Loucy (cell line): Measurements from ENCODE around the gene TSFM.

Source experiments
- H2AFZ ChIP-seq: fragments of 200-600 bp; sonication (generic); 2 replicates; pipeline ENCODE4 v1.6.0; 2016; ENCODE audit warnings: antibody characterized with exemption, mild to moderate bottlenecking, low read length, moderate library complexity
- H3F3A ChIP-seq: fragments of 200-600 bp; 2 replicates; pipeline ENCODE4 v1.6.0; 2016; ENCODE audit warnings: antibody characterized with exemption, low read depth, mild to moderate bottlenecking
- H3K27me3 ChIP-seq: fragments of 200-600 bp; sonication (generic); 2 replicates; pipeline ENCODE4 v1.6.1; 2014; ENCODE audit warnings: low read length, mild to moderate bottlenecking; ENCODE audit not compliant: insufficient read depth, poor library complexity, severe bottlenecking
- H3K36me3 ChIP-seq: fragments of 200-600 bp; sonication (generic); 2 replicates; pipeline ENCODE4 v1.6.1; 2016; ENCODE audit warnings: low read length; ENCODE audit not compliant: insufficient read depth
- H3K4me1 ChIP-seq: fragments of 200-600 bp; sonication (generic); 2 replicates; pipeline ENCODE4 v1.5.1; 2014; ENCODE audit warnings: low read length, mild to moderate bottlenecking; ENCODE audit not compliant: insufficient read depth, poor library complexity, severe bottlenecking
- H3K4me2 ChIP-seq: fragments of 200-600 bp; sonication (generic); 2 replicates; pipeline ENCODE4 v1.6.0; 2014; ENCODE audit warnings: antibody characterized with exemption, low read length, low read depth, mild to moderate bottlenecking; ENCODE audit not compliant: poor library complexity, severe bottlenecking
- H3K4me3 ChIP-seq: fragments of 200-600 bp; sonication (generic); 2 replicates; pipeline ENCODE4 v1.5.1; 2014; ENCODE audit warnings: low read length, mild to moderate bottlenecking, mixed read lengths; ENCODE audit not compliant: poor library complexity, severe bottlenecking
- H3K79me2 ChIP-seq: fragments of 200-600 bp; sonication (generic); 2 replicates; pipeline ENCODE4 v1.6.1; 2014; ENCODE audit warnings: low read length; ENCODE audit not compliant: insufficient read depth
- H3K9ac ChIP-seq: fragments of 200-600 bp; sonication (generic); 2 replicates; pipeline ENCODE4 v1.6.0; 2014; ENCODE audit warnings: mild to moderate bottlenecking, low read depth, low read length, moderate library complexity; ENCODE audit not compliant: poor library complexity, severe bottlenecking
- H3K9me2 ChIP-seq: fragments of 200-600 bp; sonication (generic); replicated peaks from 2 replicates; pipeline ENCODE4 v1.6.1; 2016; ENCODE audit warnings: low read depth, low read length, mixed read lengths
- H3K9me3 ChIP-seq: fragments of 200-600 bp; sonication (generic); 2 replicates; pipeline ENCODE4 v1.6.1; 2014; ENCODE audit warnings: mild to moderate bottlenecking, antibody characterized with exemption, low read length, low read depth; ENCODE audit not compliant: insufficient read depth
- H4K20me1 ChIP-seq: fragments of 200-600 bp; sonication (generic); 2 replicates; pipeline ENCODE4 v1.6.0; 2014; ENCODE audit warnings: antibody characterized with exemption, low read length, mild to moderate bottlenecking; ENCODE audit not compliant: insufficient read depth, poor library complexity, severe bottlenecking
- EZH2phosphoT487 ChIP-seq: fragments of 200-600 bp; IDR thresholded peaks from 2 replicates; pipeline ENCODE4 v1.6.1; 2018; ENCODE audit warnings: antibody characterized with exemption, mild to moderate bottlenecking, moderate library complexity, borderline replicate concordance
- TF ChIP-seq, protein P1 (sequence below): fragments of 200-600 bp; sonication (generic); conservative IDR thresholded peaks from 2 replicates; pipeline ENCODE4 v1.5.1; 2014; ENCODE audit warnings: mild to moderate bottlenecking, antibody characterized with exemption, low read length

Gene TSFM

DNA sequence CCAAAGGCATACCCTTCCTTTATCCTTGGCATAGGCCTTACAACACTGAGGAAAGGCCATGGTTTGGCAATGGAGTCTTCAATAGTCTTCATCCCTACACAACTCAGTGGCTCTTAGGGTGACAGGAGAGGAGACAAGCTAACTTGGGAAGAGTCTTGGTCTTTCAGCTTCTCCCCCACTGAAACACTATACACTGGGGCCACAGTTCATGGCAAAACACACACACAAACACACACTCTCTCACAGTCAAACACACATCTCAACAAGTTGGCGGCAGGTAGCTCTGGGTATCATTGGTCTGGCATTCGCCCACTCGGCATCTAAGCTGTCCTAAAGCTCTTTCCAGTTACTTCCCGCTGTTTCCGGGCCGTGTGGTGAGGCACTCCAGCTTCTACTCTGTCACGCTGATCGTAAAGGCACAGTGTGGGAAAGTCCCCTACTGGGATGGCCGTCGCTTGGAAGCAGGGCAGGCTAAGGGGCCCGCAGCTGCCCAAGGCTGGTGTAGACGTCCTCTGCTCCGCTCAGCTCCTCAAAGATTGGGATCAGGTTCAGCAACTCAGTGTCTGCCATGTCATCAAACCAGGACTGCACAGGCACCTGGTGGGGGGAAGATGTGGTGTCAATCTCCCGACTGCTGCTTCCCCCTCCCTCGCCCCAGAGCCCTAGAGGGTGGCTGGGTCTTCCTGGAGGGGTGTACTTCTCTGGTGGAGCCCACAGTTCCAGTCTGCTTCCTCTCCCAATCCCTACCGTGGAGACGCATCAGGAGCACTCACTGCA, 40.7 kb downstream of the TSFM start:
- TF ChIP-seq EZH2phosphoT487 = no peak
- TF ChIP-seq, protein P1, sequence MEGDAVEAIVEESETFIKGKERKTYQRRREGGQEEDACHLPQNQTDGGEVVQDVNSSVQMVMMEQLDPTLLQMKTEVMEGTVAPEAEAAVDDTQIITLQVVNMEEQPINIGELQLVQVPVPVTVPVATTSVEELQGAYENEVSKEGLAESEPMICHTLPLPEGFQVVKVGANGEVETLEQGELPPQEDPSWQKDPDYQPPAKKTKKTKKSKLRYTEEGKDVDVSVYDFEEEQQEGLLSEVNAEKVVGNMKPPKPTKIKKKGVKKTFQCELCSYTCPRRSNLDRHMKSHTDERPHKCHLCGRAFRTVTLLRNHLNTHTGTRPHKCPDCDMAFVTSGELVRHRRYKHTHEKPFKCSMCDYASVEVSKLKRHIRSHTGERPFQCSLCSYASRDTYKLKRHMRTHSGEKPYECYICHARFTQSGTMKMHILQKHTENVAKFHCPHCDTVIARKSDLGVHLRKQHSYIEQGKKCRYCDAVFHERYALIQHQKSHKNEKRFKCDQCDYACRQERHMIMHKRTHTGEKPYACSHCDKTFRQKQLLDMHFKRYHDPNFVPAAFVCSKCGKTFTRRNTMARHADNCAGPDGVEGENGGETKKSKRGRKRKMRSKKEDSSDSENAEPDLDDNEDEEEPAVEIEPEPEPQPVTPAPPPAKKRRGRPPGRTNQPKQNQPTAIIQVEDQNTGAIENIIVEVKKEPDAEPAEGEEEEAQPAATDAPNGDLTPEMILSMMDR = no peak
- Histone ChIP-seq H3K9me2 (no peaks in the 10 kb centered on the region), H3K4me2 (no peak overlapping the region), H3K9me3 (no peaks in the 10 kb centered on the region), H3K9ac (no peak overlapping the region), H4K20me1 (no peaks in the 10 kb centered on the region), H3K4me1 (no peaks in the 10 kb centered on the region), H3K79me2 (no peaks in the 10 kb centered on the region), H3K27me3 (no peaks in the 10 kb centered on the region), H3F3A (no peaks in the 10 kb centered on the region), H3K4me3 (no peak overlapping the region), H3K36me3 (peaks cover 80% of the 10 kb centered on the region), H2AFZ (no peak overlapping the region)

- no peaks in the 10 kb centered on the region for H3F3A ChIP-seq
- no peaks in the 10 kb centered on the region for H3K9me3 ChIP-seq
- no peak overlapping the region for H3K9ac ChIP-seq
- TF ChIP-seq, protein P1 = no peak
- TF ChIP-seq EZH2phosphoT487 = no peak
- peaks cover 5% of the 10 kb centered on the region; the same call in 1 of the 2 replicates for H3K79me2 ChIP-seq
- H3K9me2 ChIP-seq = no peaks in the 10 kb centered on the region
- H3K4me1 ChIP-seq = no peaks in the 10 kb centered on the region
- no peak overlapping the region for H3K4me3 ChIP-seq
- no peaks in the 10 kb centered on the region for H3K27me3 ChIP-seq
- no peak overlapping the region for H3K4me2 ChIP-seq
- peaks cover 87% of the 10 kb centered on the region for H3K36me3 ChIP-seq
- peaks cover 2% of the 10 kb centered on the region for H4K20me1 ChIP-seq
- no peak overlapping the region for H2AFZ ChIP-seq
These were observed 41.5 kb downstream of the TSFM start for GRCh38 chr12:57823908-57824640.

DNA sequence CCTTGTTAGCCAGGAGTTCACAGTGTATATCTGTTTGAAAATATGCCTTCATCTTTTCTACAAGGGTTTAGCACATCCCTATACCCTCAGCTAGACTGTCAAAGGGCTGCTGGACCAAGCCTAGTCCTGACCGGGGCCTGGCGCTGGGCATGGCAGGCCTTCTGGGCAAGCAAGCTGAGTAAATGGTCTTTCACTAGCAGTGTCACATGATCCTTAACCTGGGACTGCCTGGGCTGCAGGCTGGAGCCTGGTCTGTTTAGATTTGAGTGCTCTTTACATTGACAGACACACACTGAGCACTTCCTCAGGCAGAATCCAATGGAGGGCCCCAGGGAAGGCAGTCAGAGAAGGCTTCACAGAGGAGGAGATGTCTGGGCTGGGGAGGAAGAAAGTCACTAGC, 42.9 kb downstream of the TSFM start:
- Histone ChIP-seq H3K9me3 (no peaks in the 10 kb centered on the region), H3F3A (no peaks in the 10 kb centered on the region), H3K9ac (no peak overlapping the region), H2AFZ (no peak overlapping the region), H3K4me1 (no peaks in the 10 kb centered on the region), H3K36me3 (peaks cover 88% of the 10 kb centered on the region), H3K4me2 (no peak overlapping the region), H3K4me3 (no peak overlapping the region), H3K9me2 (no peaks in the 10 kb centered on the region), H3K79me2 (peaks cover 18% of the 10 kb centered on the region), H3K27me3 (no peaks in the 10 kb centered on the region), H4K20me1 (peaks cover 6% of the 10 kb centered on the region)
- TF ChIP-seq, protein P1 = no peak
- TF ChIP-seq EZH2phosphoT487 = no peak
